ENCODE measurements around the gene HYAL2.
"Not testable (repeated sequence)": the region's sequence is repeated elsewhere in the genome, so short reads cannot be mapped to it uniquely, and the experiment has no call there.

HYAL2 gene

DNA sequence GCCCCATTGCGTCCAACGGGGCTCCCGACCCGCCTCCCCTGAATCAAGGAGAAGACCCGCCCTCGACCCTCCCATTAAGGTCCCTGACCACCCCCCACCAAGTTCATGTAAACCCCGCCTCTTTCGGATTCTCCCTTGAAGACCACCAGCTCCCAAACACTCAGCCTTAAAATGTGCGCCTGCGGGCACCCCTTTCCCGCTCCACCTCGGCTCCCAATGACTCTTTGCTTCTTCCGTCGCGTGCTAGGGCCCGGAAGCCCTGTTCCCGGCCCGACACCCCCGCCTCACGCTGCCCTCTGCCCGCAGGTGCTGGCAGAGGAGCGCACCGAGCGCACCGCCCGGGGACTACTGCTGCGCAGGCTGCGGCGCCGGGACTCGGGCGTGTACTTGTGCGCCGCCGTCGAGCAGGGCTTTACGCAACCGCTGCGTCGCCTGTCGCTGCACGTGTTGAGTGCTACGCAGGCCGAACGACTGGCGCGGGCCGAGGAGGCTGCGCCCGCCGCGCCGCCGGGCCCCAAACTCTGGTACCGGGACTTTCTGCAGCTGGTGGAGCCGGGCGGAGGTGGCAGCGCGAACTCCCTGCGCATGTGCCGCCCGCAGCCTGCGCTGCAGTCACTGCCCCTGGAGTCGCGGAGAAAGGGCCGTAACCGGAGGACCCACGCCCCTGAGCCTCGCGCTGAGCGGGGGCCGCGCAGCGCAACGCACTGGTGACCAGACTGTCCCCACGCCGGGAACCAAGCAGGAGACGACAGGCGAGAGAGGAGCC is 46.4 kb downstream of the HYAL2 start:
- TF ChIP-seq MYC (IDR thresholded peaks at IDR 0.05; ENCODE audit: low read depth, low read length) = no peak
- no peak for TF ChIP-seq POLR2A (IDR thresholded peaks at IDR 0.05; ENCODE audit: extremely low read depth, insufficient read length)
- TF ChIP-seq, protein P1, sequence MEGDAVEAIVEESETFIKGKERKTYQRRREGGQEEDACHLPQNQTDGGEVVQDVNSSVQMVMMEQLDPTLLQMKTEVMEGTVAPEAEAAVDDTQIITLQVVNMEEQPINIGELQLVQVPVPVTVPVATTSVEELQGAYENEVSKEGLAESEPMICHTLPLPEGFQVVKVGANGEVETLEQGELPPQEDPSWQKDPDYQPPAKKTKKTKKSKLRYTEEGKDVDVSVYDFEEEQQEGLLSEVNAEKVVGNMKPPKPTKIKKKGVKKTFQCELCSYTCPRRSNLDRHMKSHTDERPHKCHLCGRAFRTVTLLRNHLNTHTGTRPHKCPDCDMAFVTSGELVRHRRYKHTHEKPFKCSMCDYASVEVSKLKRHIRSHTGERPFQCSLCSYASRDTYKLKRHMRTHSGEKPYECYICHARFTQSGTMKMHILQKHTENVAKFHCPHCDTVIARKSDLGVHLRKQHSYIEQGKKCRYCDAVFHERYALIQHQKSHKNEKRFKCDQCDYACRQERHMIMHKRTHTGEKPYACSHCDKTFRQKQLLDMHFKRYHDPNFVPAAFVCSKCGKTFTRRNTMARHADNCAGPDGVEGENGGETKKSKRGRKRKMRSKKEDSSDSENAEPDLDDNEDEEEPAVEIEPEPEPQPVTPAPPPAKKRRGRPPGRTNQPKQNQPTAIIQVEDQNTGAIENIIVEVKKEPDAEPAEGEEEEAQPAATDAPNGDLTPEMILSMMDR (IDR thresholded peaks at IDR 0.05; ENCODE audit: low read depth, low read length) = no peak
- TF ChIP-seq, protein P2, sequence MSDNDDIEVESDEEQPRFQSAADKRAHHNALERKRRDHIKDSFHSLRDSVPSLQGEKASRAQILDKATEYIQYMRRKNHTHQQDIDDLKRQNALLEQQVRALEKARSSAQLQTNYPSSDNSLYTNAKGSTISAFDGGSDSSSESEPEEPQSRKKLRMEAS (IDR thresholded peaks at IDR 0.05; ENCODE audit: low read depth, low read length) = no peak
- no peak for DNase-seq (ENCODE audit: low read depth)
- no peak overlapping the region for H3K4me3 ChIP-seq (ENCODE audit: low read depth, low read length)

DNA sequence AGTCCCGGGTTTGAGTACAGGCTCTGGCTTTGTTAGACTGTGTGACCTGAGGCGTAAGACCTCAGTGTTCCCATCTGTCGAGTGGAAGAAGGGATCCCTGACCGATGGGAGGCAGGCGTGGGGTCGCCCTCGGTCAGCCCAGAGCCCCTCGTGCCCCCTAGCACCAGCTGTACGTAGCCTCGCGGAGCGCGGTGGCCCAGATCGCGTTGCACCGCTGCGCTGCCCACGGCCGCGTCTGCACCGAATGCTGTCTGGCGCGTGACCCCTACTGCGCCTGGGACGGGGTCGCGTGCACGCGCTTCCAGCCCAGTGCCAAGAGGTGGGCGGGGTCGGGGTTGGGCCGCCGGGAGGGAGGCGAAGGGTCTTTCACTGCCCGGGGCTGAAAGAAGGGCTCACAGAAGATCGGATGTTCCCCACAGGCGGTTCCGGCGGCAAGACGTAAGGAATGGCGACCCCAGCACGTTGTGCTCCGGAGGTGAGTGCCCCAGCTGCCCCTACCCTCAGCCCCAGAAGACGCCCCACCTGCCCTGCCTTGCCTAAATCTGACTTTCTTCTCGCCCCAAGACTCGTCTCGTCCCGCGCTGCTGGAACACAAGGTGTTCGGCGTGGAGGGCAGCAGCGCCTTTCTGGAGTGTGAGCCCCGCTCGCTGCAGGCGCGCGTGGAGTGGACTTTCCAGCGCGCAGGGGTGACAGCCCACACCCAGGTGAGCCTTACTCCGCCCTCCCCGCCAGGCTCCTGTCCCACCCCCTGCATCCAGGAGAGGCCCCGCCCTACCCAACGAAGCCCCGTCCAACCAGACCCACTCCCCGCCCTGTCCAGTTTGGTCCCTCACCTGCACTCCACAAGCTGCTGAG is 47.2 kb downstream of the HYAL2 start:
- no peak for DNase-seq (ENCODE audit: low read depth)

DNA sequence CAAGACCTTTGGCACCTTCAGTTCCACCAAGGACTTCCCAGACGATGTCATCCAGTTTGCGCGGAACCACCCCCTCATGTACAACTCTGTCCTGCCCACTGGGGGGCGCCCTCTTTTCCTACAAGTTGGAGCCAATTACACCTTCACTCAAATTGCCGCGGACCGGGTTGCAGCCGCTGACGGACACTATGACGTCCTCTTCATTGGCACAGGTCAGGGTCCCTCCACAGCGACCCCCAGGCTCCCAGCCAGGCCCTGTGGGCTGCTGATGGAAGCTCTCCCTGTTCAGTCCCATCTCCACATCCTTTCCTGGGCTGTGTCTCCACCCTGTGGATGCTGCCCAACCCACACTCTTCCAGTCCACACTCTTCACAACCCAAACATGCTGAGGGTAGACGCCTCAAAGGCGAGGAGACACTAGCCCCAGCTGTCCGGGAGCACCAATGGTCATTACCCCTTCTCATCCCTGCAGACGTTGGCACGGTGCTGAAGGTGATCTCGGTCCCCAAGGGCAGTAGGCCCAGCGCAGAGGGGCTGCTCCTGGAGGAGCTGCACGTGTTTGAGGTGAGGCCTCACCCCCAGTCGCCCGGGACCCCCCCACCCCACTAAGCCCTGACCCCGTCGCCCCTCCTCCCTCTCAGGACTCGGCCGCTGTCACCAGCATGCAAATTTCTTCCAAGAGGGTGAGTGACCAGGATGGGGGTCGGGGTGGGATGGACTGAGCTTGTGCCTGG is 48.0 kb downstream of the HYAL2 start:
- H3K4me3 ChIP-seq (ENCODE audit: low read depth, low read length) = no peak overlapping the region
- peak; percentile 81 for DNase-seq (ENCODE audit: low read depth)
- TF ChIP-seq, protein P1 (IDR thresholded peaks at IDR 0.05; ENCODE audit: low read depth, low read length) = peak; percentile 79
- TF ChIP-seq POLR2A (IDR thresholded peaks at IDR 0.05; ENCODE audit: extremely low read depth, insufficient read length) (no peak), MYC (IDR thresholded peaks at IDR 0.05; ENCODE audit: low read depth, low read length) (no peak)
- TF ChIP-seq, protein P2 (IDR thresholded peaks at IDR 0.05; ENCODE audit: low read depth, low read length) = no peak

More for the DNA sequence above, 47.2 kb downstream of the HYAL2 start:
- H3K4me3 ChIP-seq (ENCODE audit: low read depth, low read length) = no peak overlapping the region
- TF ChIP-seq, protein P1 (IDR thresholded peaks at IDR 0.05; ENCODE audit: low read depth, low read length) = no peak
- TF ChIP-seq POLR2A (IDR thresholded peaks at IDR 0.05; ENCODE audit: extremely low read depth, insufficient read length) (no peak), MYC (IDR thresholded peaks at IDR 0.05; ENCODE audit: low read depth, low read length) (no peak)
- TF ChIP-seq, protein P2 (IDR thresholded peaks at IDR 0.05; ENCODE audit: low read depth, low read length) = no peak

DNA sequence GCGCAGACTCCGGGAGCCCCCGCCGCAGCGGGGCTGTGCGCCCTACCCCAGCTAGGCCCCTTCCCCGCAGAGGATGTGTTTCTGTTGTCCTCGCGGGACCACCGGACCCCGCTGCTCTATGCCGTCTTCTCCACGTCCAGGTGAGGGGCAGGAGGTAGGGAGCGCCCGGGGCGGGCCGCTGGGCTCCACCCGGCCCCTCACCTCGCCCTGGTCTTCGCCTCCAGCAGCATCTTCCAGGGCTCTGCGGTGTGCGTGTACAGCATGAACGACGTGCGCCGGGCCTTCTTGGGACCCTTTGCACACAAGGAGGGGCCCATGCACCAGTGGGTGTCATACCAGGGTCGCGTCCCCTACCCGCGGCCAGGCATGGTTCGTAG is 48.9 kb downstream of the HYAL2 start:
- TF ChIP-seq, protein P1 (IDR thresholded peaks at IDR 0.05; ENCODE audit: low read depth, low read length) = no peak
- TF ChIP-seq MYC (IDR thresholded peaks at IDR 0.05; ENCODE audit: low read depth, low read length) (no peak), POLR2A (IDR thresholded peaks at IDR 0.05; ENCODE audit: extremely low read depth, insufficient read length) (no peak)
- TF ChIP-seq, protein P2 (IDR thresholded peaks at IDR 0.05; ENCODE audit: low read depth, low read length) = no peak
- no peak overlapping the region for H3K4me3 ChIP-seq (ENCODE audit: low read depth, low read length)
- DNase-seq (ENCODE audit: low read depth) = no peak

DNA sequence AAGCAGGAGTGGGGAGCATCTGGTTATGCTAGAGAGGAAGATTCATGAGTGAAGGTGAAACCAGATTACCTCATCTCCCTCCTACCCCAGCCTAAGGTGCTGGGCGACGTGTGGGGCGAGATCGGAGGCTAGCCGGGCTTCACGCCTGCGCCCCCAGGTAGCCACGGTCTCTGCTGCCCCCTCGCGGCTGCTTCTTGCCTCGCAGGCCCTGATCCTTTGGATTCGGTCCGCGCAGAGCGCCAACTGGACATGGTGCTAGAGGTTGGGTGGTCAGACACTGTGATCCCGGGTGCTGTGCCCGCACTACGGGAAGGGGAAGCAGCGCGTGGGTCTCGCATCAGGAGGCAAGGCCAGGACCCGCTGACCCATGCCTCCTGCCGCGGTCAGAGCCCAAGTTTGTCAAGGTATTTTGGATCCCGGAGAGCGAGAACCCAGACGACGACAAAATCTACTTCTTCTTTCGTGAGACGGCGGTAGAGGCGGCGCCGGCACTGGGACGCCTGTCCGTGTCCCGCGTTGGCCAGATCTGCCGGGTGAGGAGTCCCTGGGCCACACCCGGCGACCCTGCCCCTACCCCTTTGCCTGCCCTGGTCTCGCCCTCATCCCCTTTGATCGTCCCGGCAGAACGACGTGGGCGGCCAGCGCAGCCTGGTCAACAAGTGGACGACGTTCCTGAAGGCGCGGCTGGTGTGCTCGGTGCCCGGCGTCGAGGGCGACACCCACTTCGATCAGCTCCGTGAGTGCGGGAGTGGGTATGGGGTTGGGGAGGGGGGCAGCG is 49.4 kb downstream of the HYAL2 start:
- DNase-seq (ENCODE audit: low read depth) = peak; percentile 82
- H3K4me3 ChIP-seq (ENCODE audit: low read depth, low read length) = no peak overlapping the region
- TF ChIP-seq MYC (IDR thresholded peaks at IDR 0.05; ENCODE audit: low read depth, low read length) = no peak
- TF ChIP-seq, protein P1 (IDR thresholded peaks at IDR 0.05; ENCODE audit: low read depth, low read length) = peak; percentile 74

DNA sequence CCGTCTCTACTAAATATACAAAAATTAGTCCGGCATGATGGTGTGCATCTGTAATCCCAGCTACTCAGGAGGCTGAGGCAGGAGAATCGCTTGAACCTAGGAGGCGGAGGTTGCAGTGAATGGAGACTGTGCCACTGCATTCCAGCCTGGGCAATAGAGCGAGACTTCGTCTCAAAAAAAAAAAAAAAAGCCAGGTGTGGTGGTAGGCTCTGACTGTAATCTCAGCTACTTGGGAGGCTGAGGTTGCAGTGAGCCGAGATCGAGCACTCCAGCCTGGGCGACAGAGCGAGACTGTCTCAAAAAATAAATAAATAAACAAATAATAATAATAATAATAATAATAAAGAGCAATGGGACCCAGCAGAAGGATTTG is 50.0 kb downstream of the HYAL2 start:
- DNase-seq (ENCODE audit: low read depth) = not testable (repeated sequence)

More for the DNA sequence above, 50.0 kb downstream of the HYAL2 start:
- not testable (repeated sequence) for H3K4me3 ChIP-seq (ENCODE audit: low read depth, low read length)

Data from NB4 (cell line).